GM12874 (cell line): ENCODE measurements around the gene CEP72.

Experiments used
- TF ChIP-seq, protein P1 (sequence below): IDR thresholded peaks from 2 replicates; pipeline ENCODE4 v1.5.1; 2011; ENCODE audit warnings: low read depth, mild to moderate bottlenecking, control low read depth, low read length, moderate library complexity; ENCODE audit not compliant: insufficient read depth

Gene CEP72, protein sequence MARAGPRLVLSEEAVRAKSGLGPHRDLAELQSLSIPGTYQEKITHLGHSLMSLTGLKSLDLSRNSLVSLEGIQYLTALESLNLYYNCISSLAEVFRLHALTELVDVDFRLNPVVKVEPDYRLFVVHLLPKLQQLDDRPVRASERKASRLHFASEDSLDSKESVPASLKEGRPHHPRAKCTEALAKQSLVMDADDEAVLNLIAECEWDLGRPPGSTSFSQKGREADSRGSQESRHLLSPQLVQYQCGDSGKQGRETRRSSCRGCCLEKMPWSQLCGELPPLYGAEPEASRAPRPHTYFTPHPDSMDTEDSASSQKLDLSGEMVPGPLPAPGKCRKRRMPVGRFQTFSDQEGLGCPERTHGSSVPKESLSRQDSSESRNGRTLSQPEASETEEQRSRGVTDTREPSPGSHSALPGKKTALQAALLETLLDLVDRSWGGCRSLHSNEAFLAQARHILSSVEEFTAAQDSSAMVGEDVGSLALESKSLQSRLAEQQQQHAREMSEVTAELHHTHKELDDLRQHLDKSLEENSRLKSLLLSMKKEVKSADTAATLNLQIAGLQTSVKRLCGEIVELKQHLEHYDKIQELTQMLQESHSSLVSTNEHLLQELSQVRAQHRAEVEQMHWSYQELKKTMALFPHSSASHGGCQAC

GRCh38 chr5:611731-612486 is at the start of gene CEP72:
TSS of gene CEP72 (plus strand) at chr5:612340. CDS start at chr5:612362, 22 bp downstream.
- TF ChIP-seq, protein P1, sequence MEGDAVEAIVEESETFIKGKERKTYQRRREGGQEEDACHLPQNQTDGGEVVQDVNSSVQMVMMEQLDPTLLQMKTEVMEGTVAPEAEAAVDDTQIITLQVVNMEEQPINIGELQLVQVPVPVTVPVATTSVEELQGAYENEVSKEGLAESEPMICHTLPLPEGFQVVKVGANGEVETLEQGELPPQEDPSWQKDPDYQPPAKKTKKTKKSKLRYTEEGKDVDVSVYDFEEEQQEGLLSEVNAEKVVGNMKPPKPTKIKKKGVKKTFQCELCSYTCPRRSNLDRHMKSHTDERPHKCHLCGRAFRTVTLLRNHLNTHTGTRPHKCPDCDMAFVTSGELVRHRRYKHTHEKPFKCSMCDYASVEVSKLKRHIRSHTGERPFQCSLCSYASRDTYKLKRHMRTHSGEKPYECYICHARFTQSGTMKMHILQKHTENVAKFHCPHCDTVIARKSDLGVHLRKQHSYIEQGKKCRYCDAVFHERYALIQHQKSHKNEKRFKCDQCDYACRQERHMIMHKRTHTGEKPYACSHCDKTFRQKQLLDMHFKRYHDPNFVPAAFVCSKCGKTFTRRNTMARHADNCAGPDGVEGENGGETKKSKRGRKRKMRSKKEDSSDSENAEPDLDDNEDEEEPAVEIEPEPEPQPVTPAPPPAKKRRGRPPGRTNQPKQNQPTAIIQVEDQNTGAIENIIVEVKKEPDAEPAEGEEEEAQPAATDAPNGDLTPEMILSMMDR, result no peak

DNA sequence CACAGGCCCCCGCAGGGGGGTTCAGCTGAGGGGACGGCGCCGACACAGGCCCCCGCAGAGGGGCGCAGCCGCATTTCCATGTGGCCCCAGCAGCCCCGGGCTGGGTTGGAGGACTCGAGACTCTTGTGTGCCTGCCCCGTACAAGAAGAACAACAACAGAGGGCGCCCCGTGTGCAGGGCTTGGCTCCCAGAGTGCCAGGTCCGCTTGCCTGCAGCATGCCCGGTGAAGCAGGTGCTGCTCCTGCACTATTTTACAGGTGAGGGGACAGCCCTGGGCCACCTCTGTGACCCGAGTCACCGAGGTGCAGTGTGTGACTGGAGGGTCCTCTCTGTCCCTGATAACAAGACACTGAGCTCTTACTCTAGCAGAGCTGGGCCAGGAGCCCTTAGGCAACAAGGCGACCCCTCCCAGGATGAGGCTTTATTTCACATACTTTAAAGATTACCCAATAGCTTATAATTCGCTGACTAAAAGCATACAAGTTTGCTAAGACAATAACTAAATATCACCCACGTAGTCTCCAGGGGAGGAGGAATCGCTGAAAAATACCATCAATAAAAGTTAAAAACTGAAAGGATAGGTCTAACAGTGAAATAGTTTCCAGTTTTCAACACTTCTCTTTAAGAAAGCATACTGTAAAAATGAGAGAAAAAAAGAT is 46.2 kb upstream of the CEP72 start:
- TF ChIP-seq, protein P1, result no peak

DNA sequence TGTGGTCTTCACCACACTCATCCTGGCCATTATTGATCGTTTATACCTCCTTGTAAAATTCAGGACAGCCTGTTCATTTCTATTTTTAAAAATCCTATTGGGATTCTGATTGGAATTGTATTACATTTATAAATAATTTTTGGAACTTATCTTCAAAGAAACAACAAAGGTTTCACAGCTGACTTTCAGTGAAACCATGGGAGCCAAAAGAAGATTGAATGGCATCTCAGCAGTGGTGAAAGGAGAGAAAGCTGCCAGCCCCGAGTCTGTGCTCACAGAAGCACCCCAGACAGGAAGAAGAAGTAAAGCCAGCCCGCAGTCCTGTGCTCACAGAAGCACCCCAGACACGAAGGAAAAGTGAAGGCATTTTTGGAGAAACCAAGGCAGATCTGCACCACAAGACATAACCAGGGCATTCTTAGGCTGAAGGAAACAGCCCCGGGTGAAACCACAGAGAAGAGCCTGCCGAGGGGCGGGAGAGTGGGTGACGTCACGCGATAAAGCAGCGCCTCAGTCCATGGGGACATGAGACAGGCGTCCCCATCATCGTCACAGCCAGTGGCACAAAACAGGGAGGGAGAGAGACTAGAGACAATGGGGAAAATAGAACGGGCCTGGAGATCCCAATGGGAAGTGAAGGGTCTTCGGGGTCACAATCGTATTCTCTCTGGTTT is 45.4 kb upstream of the CEP72 start:
- TF ChIP-seq, protein P1, result no peak

DNA sequence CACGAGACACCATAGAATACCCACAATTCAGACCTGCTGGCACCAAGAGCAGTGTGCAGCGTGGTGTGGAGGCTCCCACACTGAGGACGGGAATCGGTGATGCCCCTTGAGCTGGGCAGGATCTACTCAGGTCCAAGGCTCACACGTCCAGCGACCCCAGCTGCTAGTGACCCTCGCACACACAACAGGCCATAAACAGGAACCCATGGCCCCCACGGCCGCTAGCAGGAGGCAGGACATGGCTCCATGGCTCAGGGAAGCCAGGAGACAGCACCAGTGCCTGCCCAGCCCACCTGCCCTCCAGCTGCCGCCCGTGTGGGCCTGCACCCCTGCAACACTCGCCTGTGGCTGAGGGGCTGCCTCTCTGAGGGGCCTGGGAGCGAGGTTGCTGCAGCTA is 44.5 kb upstream of the CEP72 start:
- TF ChIP-seq, protein P1, result no peak

GRCh38 chr5:568061-568781 is 43.9 kb upstream of the CEP72 start:
- TF ChIP-seq, protein P1, result no peak

- TF ChIP-seq, protein P1, result no peak
Observed at GRCh38 chr5:568809-569208, 43.3 kb upstream of the CEP72 start.
